HG02970 (cell line): ENCODE data around the gene ASPSCR1.
"Not testable (repeated sequence)": the region's sequence is repeated elsewhere in the genome, so short reads cannot be mapped to it uniquely, and the experiment has no call there.

ENCODE experiments used
- ATAC-seq: cut with Tn5 transposase; IDR thresholded peaks from one replicate; pipeline ENCODE4 v1.9.1; 2021; ENCODE audit warnings: mild to moderate bottlenecking, moderate library complexity, moderate number of reproducible peaks; ENCODE audit not compliant: unreplicated experiment, low FRiP score

Gene ASPSCR1

GRCh38 chr17:81980122-81980521 is 2.7 kb downstream of the ASPSCR1 start:
- ATAC-seq: no peak

GRCh38 chr17:81980707-81981343 is 3.4 kb downstream of the ASPSCR1 start:
- ATAC-seq: no peak

DNA sequence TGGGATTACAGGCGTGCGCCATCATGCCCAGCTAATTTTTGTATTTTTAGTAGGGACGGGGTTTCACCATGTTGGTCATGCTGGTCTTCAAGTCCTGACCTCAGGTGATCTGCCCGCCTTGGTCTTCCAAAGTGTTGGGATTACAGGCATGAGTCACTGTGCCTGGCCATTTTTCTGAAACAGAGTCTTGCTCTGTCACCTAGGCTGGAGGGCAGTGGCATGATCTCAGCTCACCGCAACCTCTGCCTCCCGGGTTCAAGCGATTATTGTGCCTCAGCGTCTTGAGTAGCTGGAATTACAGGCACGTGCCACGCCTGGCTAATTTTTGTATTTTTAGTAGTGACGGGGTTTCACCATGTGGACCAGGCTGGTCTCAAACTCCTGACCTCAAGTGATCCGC is 4.1 kb downstream of the ASPSCR1 start:
- ATAC-seq: not testable (repeated sequence)

- no peak for ATAC-seq
Measured at GRCh38 chr17:81983011-81983638, 5.7 kb downstream of the ASPSCR1 start.

- ATAC-seq: no peak
Measured at GRCh38 chr17:81983639-81984373, 6.4 kb downstream of the ASPSCR1 start.

- ATAC-seq: no peak
Measured at GRCh38 chr17:81984773-81985410, 7.5 kb downstream of the ASPSCR1 start.

DNA sequence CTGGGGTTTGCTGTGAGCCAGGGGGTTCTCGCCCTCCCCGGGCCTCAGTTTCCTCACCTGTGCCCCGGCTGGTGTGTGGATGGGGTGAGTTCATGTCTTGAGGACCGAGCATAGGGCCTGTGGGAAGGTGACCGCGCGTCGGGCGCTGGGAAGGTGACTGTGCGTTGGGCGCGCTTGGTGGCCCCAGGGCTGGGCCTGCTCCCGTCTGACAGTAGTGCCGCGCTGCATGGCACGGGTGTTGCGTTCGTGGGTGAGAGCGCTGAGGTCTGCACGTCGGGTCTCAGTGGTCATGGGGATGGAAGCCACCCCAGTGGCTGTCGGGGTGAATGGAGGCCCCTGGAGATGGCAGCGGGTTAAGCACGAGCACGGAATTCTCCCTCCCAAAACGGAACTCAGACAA is 9.2 kb downstream of the ASPSCR1 start:
- ATAC-seq: no peak

DNA sequence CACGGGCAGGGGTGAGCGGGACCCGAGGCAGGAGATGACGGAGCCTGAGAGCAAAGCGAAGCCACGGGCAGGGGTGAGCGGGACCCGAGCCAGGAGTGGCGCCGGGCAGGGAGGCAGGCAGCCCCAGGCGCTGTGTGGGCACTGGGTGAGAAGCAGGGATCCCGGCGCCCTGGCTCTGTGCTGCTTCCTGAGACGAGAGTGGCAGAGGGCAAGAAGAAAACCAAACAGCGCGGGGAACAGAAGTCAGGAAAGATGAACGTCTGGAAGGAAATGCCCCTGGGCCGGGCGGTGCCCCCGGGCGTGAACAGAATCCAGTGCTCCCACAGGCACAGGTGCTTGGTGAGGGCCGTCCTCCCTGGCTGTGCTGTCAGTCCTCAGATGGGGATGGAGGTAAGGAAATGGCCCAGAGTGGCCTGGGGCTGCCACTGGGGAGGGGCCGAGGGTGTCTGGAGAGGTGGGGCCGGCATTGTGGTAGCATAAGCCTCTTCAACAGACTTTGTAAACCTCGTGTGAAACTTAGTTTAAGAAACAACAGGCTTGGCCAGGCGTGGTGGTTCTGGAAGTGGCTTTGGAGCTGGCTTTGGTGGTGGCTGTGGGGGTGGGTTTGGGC is 9.8 kb downstream of the ASPSCR1 start:
- ATAC-seq: no peak

DNA sequence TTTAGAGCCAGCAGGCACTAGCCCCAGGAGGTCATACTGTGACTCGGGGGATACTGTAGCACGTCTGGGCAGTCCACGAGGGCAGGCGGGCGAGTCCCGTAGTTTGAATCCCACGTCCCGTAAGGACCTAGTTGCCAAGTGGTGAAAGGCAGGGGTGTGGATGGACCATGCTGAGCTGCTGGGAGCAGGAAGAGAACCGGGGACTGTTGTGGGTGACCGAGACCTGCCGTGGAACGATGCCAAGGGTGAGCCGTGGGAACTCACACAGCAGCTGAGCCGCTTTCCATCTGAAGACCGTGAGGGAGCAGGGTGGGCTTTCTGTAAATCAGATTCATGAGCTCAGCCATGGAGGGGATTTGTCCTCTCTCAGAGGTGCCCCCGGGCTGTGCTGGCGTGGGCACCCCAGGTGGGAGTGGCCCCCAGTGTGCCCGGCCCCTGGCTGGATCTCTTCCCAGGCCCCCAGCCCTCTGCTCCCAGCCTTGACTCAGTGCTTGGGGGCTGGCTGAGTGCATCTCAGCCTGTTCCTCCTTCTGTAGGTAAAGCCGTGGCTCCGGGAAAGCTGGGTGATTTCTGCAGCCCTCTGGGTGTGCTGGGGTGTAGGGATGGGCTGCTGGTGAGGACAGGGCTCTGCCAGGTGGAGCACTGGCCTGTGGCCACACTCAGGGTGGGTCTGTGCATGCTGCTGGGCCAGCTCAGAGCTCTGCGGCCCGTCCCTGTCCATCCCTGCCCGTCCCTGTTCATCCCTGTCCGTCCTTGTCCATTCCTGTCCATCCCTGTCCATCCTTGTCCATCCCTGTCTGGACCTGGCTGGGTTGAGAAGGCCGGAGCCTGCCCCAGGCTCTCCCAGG is 13.6 kb downstream of the ASPSCR1 start:
- no peak for ATAC-seq

DNA sequence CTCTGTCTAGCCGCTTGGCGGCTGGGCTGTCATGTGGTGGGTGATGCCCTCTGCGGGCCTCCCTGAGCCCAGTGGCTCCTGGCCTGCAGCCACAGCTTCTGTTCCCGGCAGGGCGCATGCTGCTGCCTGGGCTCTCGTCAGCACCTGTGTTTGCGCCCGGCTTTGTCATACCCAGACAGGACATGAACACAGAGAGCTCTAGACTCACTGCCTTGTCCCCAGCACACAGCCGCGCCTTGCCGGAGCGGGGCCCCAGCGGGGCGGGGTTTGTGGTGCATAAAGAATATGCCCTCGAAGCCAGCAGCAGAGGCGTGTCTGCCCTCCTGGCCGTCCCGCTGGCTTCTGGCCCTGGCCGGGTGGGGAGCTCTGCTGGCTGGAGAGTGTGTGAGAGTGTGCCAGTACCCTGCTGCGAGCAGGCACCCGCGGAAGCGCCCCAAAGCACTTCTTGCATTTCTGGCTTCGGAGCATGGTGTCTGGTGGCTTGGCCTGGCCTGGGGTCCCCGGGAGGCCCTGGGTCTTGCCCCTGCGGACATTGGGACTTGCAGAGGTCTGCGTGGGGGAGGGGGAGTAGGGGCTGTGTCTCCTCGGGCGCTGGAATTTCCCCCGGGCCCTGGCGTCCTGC is 14.4 kb downstream of the ASPSCR1 start:
- no peak for ATAC-seq

- no peak for ATAC-seq
Measured at GRCh38 chr17:81992306-81993102, 15.1 kb downstream of the ASPSCR1 start.

DNA sequence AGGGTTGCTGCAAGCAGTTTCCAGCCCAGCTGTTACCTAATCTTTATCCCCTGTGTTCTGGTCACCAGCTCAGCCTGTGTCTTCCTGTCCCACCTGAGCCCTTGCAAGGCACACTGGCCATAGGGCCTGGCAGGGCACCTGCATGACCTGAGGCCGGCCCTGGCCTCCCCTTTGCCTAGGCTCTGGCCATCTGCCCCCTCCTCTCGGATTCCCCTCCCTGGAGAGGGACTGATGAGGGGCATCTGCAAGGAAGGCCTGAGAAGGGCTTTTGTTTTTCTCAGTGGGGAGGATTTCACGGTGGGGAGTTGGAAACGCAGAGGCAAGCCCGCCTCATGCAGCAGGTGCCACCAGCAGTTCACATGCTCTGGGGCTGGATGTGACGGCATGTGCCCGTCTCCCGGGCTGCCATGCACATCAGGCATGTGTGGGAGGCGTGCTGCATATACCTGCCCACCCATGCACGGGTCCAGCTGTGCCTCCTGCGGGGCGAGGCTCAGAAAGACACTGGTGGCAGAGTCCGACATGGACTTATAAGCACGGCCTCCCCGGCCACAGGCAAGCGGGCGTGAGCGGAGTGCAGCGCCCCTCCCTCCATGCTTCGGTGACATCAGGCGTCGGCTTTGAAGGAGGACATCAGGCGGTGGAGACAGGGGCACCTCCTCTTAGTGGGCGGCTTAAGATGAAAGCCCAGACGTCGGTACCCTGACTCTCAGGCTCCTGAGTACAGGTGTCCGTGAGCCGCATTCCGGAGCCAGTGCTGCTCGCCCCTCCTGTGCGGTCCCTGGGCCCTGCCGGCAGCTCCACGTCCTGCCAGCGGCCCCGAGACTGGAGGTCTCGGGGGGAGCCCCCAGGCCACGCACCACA is 16.5 kb downstream of the ASPSCR1 start:
- no peak for ATAC-seq

DNA sequence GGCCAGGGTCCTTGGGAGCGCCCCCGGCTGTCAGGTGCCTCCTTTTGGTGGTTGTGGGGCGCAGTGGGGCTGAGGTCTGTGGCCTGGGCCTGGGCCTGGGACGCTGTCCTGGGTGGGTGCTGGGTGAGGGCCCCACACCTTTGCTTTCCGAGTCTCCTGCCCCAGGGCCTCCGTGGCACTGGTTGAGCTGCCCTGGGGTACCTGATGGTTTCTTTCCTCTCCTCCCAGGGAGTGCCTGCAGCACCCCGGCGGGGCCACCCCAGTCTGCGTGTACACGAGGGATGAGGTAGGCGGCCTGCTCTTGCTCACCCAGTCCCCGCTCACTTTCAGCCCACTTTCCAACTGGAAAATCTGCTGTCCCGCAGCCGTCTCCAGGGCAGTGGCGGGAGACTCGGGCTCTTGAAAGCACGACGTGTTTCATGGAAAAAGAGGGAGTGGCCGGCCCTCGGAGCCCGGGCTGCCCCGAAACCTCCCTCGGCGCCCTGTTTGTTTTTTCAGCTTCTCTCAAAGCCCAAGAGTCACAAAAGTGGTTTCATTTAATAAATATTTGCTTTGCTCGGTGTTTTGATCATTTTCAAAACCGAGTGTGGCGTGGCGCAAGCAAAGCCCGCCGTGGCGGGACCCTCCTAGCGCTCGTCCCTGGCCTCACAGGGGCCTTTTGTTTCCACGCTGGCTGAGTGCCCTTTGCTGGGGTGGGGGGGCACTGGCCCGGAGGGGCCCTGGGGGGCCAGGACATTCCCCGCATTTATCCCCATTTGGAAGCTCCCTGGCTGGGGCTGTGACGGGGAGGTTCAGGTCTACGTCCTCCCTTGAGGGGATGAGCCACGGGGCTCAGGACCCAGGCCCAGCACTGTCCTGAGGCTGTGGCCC is 17.4 kb downstream of the ASPSCR1 start:
- no peak for ATAC-seq

DNA sequence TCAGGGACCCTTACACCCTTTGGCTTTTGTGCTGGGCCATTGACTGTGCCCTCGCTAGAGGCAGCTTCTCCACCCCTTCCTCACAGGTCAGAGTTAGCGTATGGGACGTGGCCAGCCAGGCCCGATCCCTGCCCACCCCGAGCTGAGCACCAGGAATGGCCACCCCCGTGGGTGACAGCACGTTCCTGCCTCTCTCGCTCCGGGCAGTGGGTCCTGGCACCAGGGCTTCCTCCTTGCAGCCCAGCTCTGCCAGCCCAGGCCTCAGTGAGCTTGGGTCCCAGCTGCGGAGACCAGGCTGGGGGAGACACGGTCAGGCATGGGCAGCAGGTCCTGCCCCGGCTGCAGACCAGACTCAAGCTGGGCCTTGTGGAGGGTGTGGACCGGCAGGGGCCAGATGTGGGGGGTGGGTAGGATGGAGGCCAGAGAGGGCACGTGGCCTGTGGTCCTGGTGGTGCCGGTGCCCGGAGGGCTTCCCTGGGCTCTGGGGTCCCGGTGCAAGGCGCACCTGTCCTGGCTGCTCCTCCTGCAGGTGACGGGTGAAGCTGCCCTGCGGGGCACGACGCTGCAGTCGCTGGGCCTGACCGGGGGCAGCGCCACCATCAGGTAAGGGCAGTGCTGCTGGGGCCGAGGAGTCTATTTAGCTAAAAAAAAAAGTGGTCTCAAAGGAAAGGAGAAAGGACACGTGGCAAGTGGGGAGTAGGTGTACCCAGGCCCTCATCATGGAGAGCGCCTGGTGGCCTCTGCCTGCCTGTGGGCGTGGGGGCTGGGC is 18.2 kb downstream of the ASPSCR1 start:
- ATAC-seq: no peak

DNA sequence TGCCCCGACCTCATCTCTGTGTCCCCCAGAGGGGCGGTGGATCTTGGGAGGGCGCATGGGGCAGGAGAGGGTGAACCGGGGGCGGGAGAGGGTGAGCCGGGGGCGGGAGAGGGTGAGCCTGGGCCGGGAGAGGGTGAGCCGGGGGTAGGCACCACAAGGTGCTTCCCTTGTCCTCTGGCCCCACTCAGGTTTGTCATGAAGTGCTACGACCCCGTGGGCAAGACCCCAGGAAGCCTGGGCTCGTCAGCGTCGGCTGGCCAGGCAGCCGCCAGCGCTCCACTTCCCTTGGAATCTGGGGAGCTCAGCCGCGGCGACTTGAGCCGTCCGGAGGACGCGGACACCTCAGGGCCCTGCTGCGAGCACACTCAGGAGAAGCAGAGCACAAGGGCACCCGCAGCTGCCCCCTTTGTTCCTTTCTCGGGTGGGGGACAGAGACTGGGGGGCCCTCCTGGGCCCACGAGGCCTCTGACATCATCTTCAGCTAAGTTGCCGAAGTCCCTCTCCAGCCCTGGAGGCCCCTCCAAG is 18.9 kb downstream of the ASPSCR1 start:
- ATAC-seq: no peak
